Stimulated activated CD4-positive, alpha-beta T cell treated with anti-CD3 and anti-CD28 coated beads, Interleukin-15, amount 100 ng/mL, for 1 hour (primary cell): ENCODE measurements around the gene CDHR2.

Experiments
- DNase-seq, 2 donors: peaks; one replicate each; pipeline ENCODE4 v3.0.0-alpha.2; 2020; ENCODE audit warnings: low read depth in 1 of 2, low spot score in 1 of 2

The CDHR2 gene

GRCh38 chr5:176636426-176636825, 87.3 kb downstream of the CDHR2 start:
- no peak for DNase-seq

GRCh38 chr5:176637556-176637955, 88.4 kb downstream of the CDHR2 start:
- no peak for DNase-seq

GRCh38 chr5:176638437-176638836, 89.3 kb downstream of the CDHR2 start:
- DNase-seq, result no peak

GRCh38 chr5:176639208-176639607, 90.1 kb downstream of the CDHR2 start:
- DNase-seq, result no peak

GRCh38 chr5:176639981-176640380, 90.8 kb downstream of the CDHR2 start:
- DNase-seq, result no peak

- DNase-seq, result no peak
These were observed 91.5 kb downstream of the CDHR2 start for GRCh38 chr5:176640616-176641015.

GRCh38 chr5:176642675-176643490, 93.7 kb downstream of the CDHR2 start:
- DNase-seq, result no peak

- DNase-seq, result no peak
These were observed 94.5 kb downstream of the CDHR2 start for GRCh38 chr5:176643491-176644219.

GRCh38 chr5:176644294-176644693, 95.2 kb downstream of the CDHR2 start:
- DNase-seq, result no peak

- DNase-seq, result no peak
These were observed 95.9 kb downstream of the CDHR2 start for GRCh38 chr5:176644878-176645670.
